DMS 273 (cell line): Measurements from ENCODE around the gene ZNF69.

Source experiments
- DNase-seq: peaks from one replicate; lab custom pipeline; 2025; ENCODE audit not compliant: unreplicated experiment; lab: John Stamatoyannopoulos, UW

ZNF69 gene

DNA sequence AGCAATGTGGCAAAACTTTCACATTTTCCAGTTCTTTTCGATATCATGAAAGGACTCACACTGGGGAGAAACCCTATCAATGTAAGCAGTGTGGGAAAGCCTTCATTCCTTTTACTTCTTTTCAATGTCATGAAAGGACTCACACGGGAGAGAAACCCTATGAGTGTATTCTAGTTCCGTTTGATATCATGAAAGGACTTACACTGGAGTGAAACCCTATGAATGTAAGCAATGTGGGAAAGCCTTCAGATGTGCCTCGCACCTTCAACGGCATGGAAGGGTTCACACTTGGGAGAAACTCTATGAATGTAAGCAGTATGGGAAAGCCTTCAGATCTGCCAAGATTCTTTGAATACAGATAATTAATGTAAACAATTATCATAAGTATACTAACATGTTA, 62.7 kb downstream of the ZNF69 start:
- DNase-seq, result no peak
